Posterior cingulate gyrus (tissue), 11 donors: Measurements from ENCODE around the gene MAP3K9.
A peak's percentile ranks its signal among the peaks of the same experiment; 100 is the strongest.

Experiments
- DNase-seq, 10 donors: peaks; one replicate each; pipeline versions ENCODE4 v3.0.0 to v3.0.0-alpha.2; 2020 to 2021; ENCODE audit warnings: mixed read lengths in 3 of 10
- intact Hi-C: fragments of 100-400 bp; cut with DNase I; formaldehyde crosslinking; loops from one replicate; pipeline ENCODE4 v1.15.1; 2023

The MAP3K9 gene

GRCh38 chr14:70791971-70792370, 17.3 kb downstream of the MAP3K9 start:
- intact Hi-C loops = no loop called here
- DNase-seq = no peak

GRCh38 chr14:70789961-70790360, 19.4 kb downstream of the MAP3K9 start:
- DNase-seq = no peak
- intact Hi-C loops = no loop called here

GRCh38 chr14:70789361-70789760, 20.0 kb downstream of the MAP3K9 start:
- DNase-seq = no peak
- intact Hi-C loops = no loop called here

- intact Hi-C loops = no loop called here
- no peak for DNase-seq
Measured at GRCh38 chr14:70788898-70789297, 20.4 kb downstream of the MAP3K9 start.

GRCh38 chr14:70785556-70785955, 23.8 kb downstream of the MAP3K9 start:
- intact Hi-C loops = no loop called here
- DNase-seq = no peak

GRCh38 chr14:70784886-70785285, 24.4 kb downstream of the MAP3K9 start:
- no peak for DNase-seq
- intact Hi-C loops = no loop called here

- intact Hi-C loops = no loop called here
- no peak for DNase-seq
Measured at GRCh38 chr14:70782361-70782760, 27.0 kb downstream of the MAP3K9 start.

GRCh38 chr14:70780396-70781075, 28.8 kb downstream of the MAP3K9 start:
- intact Hi-C loops = loop anchor here (2.0 kb wide), 1 partner anchor 36 kb away; no protein-coding TSS in a partner anchor
- DNase-seq = peak in 7 of 10 donors; percentile 16 to 92 (median 49)

- DNase-seq = peak in 1 of 10 donors; percentile 75
- intact Hi-C loops = loop anchor here (2.0 kb wide), 1 partner anchor 37 kb away; no protein-coding TSS in a partner anchor
Measured at GRCh38 chr14:70779667-70780066, 29.6 kb downstream of the MAP3K9 start.

- intact Hi-C loops = no loop called here
Measured at GRCh38 chr14:70776197-70776596, 33.1 kb downstream of the MAP3K9 start.

GRCh38 chr14:70773182-70773862, 36.0 kb downstream of the MAP3K9 start:
- intact Hi-C loops = no loop called here
- DNase-seq = no peak

More at GRCh38 chr14:70776197-70776596, 33.1 kb downstream of the MAP3K9 start:
- no peak for DNase-seq

- DNase-seq = peak in 3 of 10 donors; percentile 15 to 85 (median 72)
- intact Hi-C loops = no loop called here
Measured at GRCh38 chr14:70771781-70772212, 37.5 kb downstream of the MAP3K9 start.

GRCh38 chr14:70770490-70770889, 38.8 kb downstream of the MAP3K9 start:
- intact Hi-C loops = no loop called here
- no peak for DNase-seq

- no peak for DNase-seq
- intact Hi-C loops = no loop called here
Measured at GRCh38 chr14:70759398-70759797, 49.9 kb downstream of the MAP3K9 start.

- no peak for DNase-seq
- intact Hi-C loops = no loop called here
Measured at GRCh38 chr14:70755655-70756054, 53.7 kb downstream of the MAP3K9 start.

- intact Hi-C loops = no loop called here
- no peak for DNase-seq
Measured at GRCh38 chr14:70754991-70755390, 54.3 kb downstream of the MAP3K9 start.

- no peak for DNase-seq
- intact Hi-C loops = no loop called here
Measured at GRCh38 chr14:70753518-70753953, 55.8 kb downstream of the MAP3K9 start.

- DNase-seq = no peak
- intact Hi-C loops = no loop called here
Measured at GRCh38 chr14:70748422-70748821, 60.9 kb downstream of the MAP3K9 start.

GRCh38 chr14:70744641-70745040, 64.7 kb downstream of the MAP3K9 start:
- no peak for DNase-seq
- intact Hi-C loops = no loop called here

GRCh38 chr14:70742316-70742715, 67.0 kb downstream of the MAP3K9 start:
- intact Hi-C loops = no loop called here
- no peak for DNase-seq

- intact Hi-C loops = no loop called here
- DNase-seq = no peak
Measured at GRCh38 chr14:70741482-70741881, 67.8 kb downstream of the MAP3K9 start.

GRCh38 chr14:70735043-70735442, 74.3 kb downstream of the MAP3K9 start:
- intact Hi-C loops = no loop called here
- peak in 3 of 10 donors; percentile 14 to 81 (median 20) for DNase-seq
